Measurements from ENCODE around the gene WRAP53. TPM values are rescaled to one million over a fixed set of nuclear protein-coding genes. Genes with fewer than 3 reads are reported as not detected.

The WRAP53 gene
- total and polyA plus RNA-seq, 2 of the 13 experiments (the other 11 are each of a cell fraction or from before 2014, with no cell fraction given), result 7.0 to 19.5 TPM

- TF ChIP-seq HNF1A (IDR thresholded peaks at IDR 0.05; ENCODE audit: low read depth), result no peak; the same call in 1 of the 2 replicates
- 0 out of 2 replicates have a peak, but pooled peaks have one; percentile 17 for TF ChIP-seq HNF1A (CRISPR knock-in tag; IDR thresholded peaks at IDR 0.05; ENCODE audit: borderline replicate concordance)
- 0 out of 2 replicates have a peak, but pooled peaks have one; percentile 29 for TF ChIP-seq E2F1 (CRISPR knock-in tag; IDR thresholded peaks at IDR 0.05)
- no peak; the same call in 1 of the 2 replicates for TF ChIP-seq ZNF350 (CRISPR knock-in tag; IDR thresholded peaks at IDR 0.05; ENCODE audit: borderline replicate concordance, low read depth)
- no peak for TF ChIP-seq HNRNPH1 (optimal IDR thresholded peaks at IDR 0.05; ENCODE audit: low read depth, low read length)
- TF ChIP-seq CBFB (CRISPR knock-in tag; IDR thresholded peaks at IDR 0.05), result no peak
- peak; percentile 67; the same call in 1 of the 2 replicates for TF ChIP-seq ZNF335 (CRISPR knock-in tag; IDR thresholded peaks at IDR 0.05)
- TF ChIP-seq ATF5 (CRISPR knock-in tag; IDR thresholded peaks at IDR 0.05; ENCODE audit: low read depth), result no peak
- no peak for TF ChIP-seq SMARCE1 (IDR thresholded peaks at IDR 0.05; ENCODE audit: borderline replicate concordance)
- TF ChIP-seq NCOA5 (CRISPR knock-in tag; IDR thresholded peaks at IDR 0.05), result no peak
- TF ChIP-seq TOE1 (CRISPR knock-in tag; IDR thresholded peaks at IDR 0.05), result no peak
- no peak for TF ChIP-seq ZFP37 (CRISPR knock-in tag; IDR thresholded peaks at IDR 0.05; ENCODE audit: borderline replicate concordance)
- no peak for TF ChIP-seq ZNF720 (CRISPR knock-in tag; IDR thresholded peaks at IDR 0.05)
- TF ChIP-seq ZNF766 (CRISPR knock-in tag; IDR thresholded peaks at IDR 0.05; ENCODE audit: borderline replicate concordance), result 0 out of 2 replicates have a peak, but pooled peaks have one; percentile 45
- peak; percentile 61 for TF ChIP-seq ZFY (CRISPR knock-in tag; IDR thresholded peaks at IDR 0.05)
- no peak for TF ChIP-seq HMGXB3 (CRISPR knock-in tag; IDR thresholded peaks at IDR 0.05; ENCODE audit: borderline replicate concordance)
- TF ChIP-seq ZNF496 (CRISPR knock-in tag; IDR thresholded peaks at IDR 0.05; ENCODE audit: insufficient replicate concordance), result no peak
- no peak for TF ChIP-seq U2AF1 (optimal IDR thresholded peaks at IDR 0.05; ENCODE audit: low read depth, low read length)
- no peak for TF ChIP-seq NKX3-1 (CRISPR knock-in tag; IDR thresholded peaks at IDR 0.05)
Observed at GRCh38 chr17:7686222-7687071, 1.8 kb upstream of the WRAP53 start (continued).
